HCT116 (cell line): ENCODE data around the gene SMIM32. TPM values are rescaled to one million over a fixed set of nuclear protein-coding genes. Genes with fewer than 3 reads are reported as not detected.

Source experiments
- ATAC-seq: fragments of 200-7000 bp; cut with Tn5 transposase; 2 replicates; pipeline ENCODE4 v1.9.1; 2020; ENCODE audit warnings: mild to moderate bottlenecking, moderate library complexity
- BruUV-seq: library from RNA; stranded (reverse); fragments of 400-500 nt; replicated peaks from 2 replicates; lab custom pipeline; 2021; lab: Mats Ljungman, UMichigan
- CTCF ChIA-PET: fragments of 300-600 bp; sonication (Branson Sonifier 250); formaldehyde crosslinking; loops from one replicate; lab custom pipeline; 2021; ENCODE audit warnings: antibody characterized with exemption; lab: Charles Lee
- POLR2A ChIA-PET: fragments of 300-600, 350-600 bp; sonication (Branson Sonifier 250); formaldehyde crosslinking; loops from one replicate; lab custom pipeline; 2021; ENCODE audit warnings: antibody characterized with exemption; lab: Charles Lee
- RAD21 ChIA-PET, 2 experiments: fragments of 300-600 bp; sonication (Branson Sonifier 250); formaldehyde crosslinking; loops; one replicate each; lab custom pipeline; 2023; ENCODE audit warnings: low total read pairs in 2 of 2; ENCODE audit not compliant: uncharacterized antibody in 2 of 2, unreplicated experiment in 2 of 2, low non-redundant PET in 1 of 2; lab: Charles Lee
- DNase-seq: peaks from one replicate; pipeline ENCODE4 v3.0.0-alpha.2; 2010; ENCODE audit warnings: low read depth, low spot score
- H2AFZ ChIP-seq: fragments of 200-600 bp; shearing (Covaris generic), sonication (generic); 2 replicates; pipeline ENCODE4 v1.6.1; 2017; ENCODE audit warnings: low read depth, mixed run types, mixed read lengths, antibody characterized with exemption, low read length; ENCODE audit not compliant: poor library complexity, severe bottlenecking
- H3K27ac ChIP-seq: 2 replicates; pipeline ENCODE4 v1.5.1; 2012; ENCODE audit warnings: low read depth, low read length
- H3K27me3 ChIP-seq: fragments of 200-600 bp; sonication (generic); 2 replicates; pipeline ENCODE4 v1.6.1; 2016; ENCODE audit warnings: mixed run types, low read length, mixed read lengths; ENCODE audit not compliant: insufficient read depth
- H3K36me3 ChIP-seq, 2 experiments: fragments of 200-500 bp in 1 of 2; fragments of 200-600 bp in 1 of 2; sonication (Bioruptor generic) in 1 of 2; sonication (generic) in 1 of 2; 2 replicates each; pipeline versions ENCODE4 v1.5.1 to v1.6.1; 2014 to 2016; ENCODE audit warnings: low read length in 2 of 2, inconsistent platforms in 1 of 2, mixed read lengths in 1 of 2, mixed run types in 1 of 2; ENCODE audit not compliant: insufficient read depth in 2 of 2, control insufficient read depth in 1 of 2
- H3K4me1 ChIP-seq, 2 experiments: fragments of 200-600 bp in 1 of 2; sonication (generic) in 1 of 2; 2 replicates each; pipeline versions ENCODE4 v1.5.1 to v1.6.1; 2012 to 2017; ENCODE audit warnings: low read length in 2 of 2, inconsistent platforms in 1 of 2, mild to moderate bottlenecking in 1 of 2, mixed read lengths in 1 of 2, mixed run types in 1 of 2, moderate library complexity in 1 of 2; ENCODE audit not compliant: insufficient read depth in 2 of 2, control insufficient read depth in 1 of 2
- H3K4me2 ChIP-seq: fragments of 200-600 bp; sonication (generic); 2 replicates; pipeline ENCODE4 v1.6.1; 2017; ENCODE audit warnings: mixed run types, low read length, mixed read lengths
- H3K4me3 ChIP-seq, 2 experiments: fragments of 200-600 bp in 1 of 2; sonication (generic) in 1 of 2; replicated peaks in 1 of 2; 2 replicates each; pipeline ENCODE4 v1.5.1; 2011 to 2016; ENCODE audit warnings: low read length in 2 of 2, control low read depth in 1 of 2, low read depth in 1 of 2, mild to moderate bottlenecking in 1 of 2, mixed read lengths in 1 of 2, mixed run types in 1 of 2
- H3K79me2 ChIP-seq: fragments of 200-600 bp; sonication (generic); 2 replicates; pipeline ENCODE4 v1.6.1; 2017; ENCODE audit warnings: mild to moderate bottlenecking, mixed run types, low read length, moderate library complexity, mixed read lengths; ENCODE audit not compliant: insufficient read depth
- H3K9ac ChIP-seq: fragments of 200-600 bp; sonication (generic); 2 replicates; pipeline ENCODE4 v1.6.1; 2016; ENCODE audit warnings: low read length, mixed read lengths
- H3K9me2 ChIP-seq: fragments of 200-600 bp; sonication (generic), shearing (Covaris generic); 2 replicates; pipeline ENCODE4 v1.6.1; 2017; ENCODE audit warnings: mixed run types, mild to moderate bottlenecking, moderate library complexity; ENCODE audit not compliant: insufficient read depth
- H3K9me3 ChIP-seq, 2 experiments: fragments of 200-500 bp in 1 of 2; fragments of 200-600 bp in 1 of 2; sonication (Bioruptor generic) in 1 of 2; sonication (generic) in 1 of 2; 2 replicates each; pipeline ENCODE4 v1.6.1; 2014 to 2017; ENCODE audit warnings: low read length in 2 of 2, mixed read lengths in 2 of 2, inconsistent platforms in 1 of 2, low read depth in 1 of 2, mild to moderate bottlenecking in 1 of 2, mixed run types in 1 of 2, moderate library complexity in 1 of 2; ENCODE audit not compliant: control insufficient read depth in 1 of 2, insufficient read depth in 1 of 2
- H4K20me1 ChIP-seq: fragments of 200-600 bp; sonication (generic), shearing (Covaris generic); 2 replicates; pipeline ENCODE4 v1.6.1; 2017; ENCODE audit warnings: mixed run types, mild to moderate bottlenecking, moderate library complexity; ENCODE audit not compliant: insufficient read depth
- CEBPB ChIP-seq: IDR thresholded peaks from 2 replicates; pipeline ENCODE4 v1.6.1; 2012; ENCODE audit warnings: low read depth
- EGR1 ChIP-seq: IDR thresholded peaks from 2 replicates; pipeline ENCODE4 v1.6.1; 2012; ENCODE audit warnings: low read depth
- EZH2 ChIP-seq: fragments of 200-600 bp; sonication (generic); IDR thresholded peaks from 2 replicates; pipeline ENCODE4 v1.6.1; 2017; ENCODE audit warnings: antibody characterized with exemption, mixed run types
- FOSL1 ChIP-seq: IDR thresholded peaks from 2 replicates; pipeline ENCODE4 v1.6.1; 2012; ENCODE audit warnings: low read depth
- JUND ChIP-seq: IDR thresholded peaks from 2 replicates; pipeline ENCODE4 v1.6.1; 2012
- POLR2AphosphoS5 ChIP-seq: IDR thresholded peaks from 2 replicates; pipeline ENCODE4 v1.6.1; 2011; ENCODE audit warnings: mild to moderate bottlenecking, low read depth, low read length, moderate library complexity
- RAD21 ChIP-seq: IDR thresholded peaks from 2 replicates; pipeline ENCODE4 v1.6.1; 2012; ENCODE audit warnings: low read depth, mild to moderate bottlenecking
- SIN3A ChIP-seq: IDR thresholded peaks from 2 replicates; pipeline ENCODE4 v1.6.1; 2012; ENCODE audit warnings: low read depth
- SRF ChIP-seq: IDR thresholded peaks from 2 replicates; pipeline ENCODE4 v1.6.1; 2012; ENCODE audit warnings: low read depth
- YY1 ChIP-seq: IDR thresholded peaks from 2 replicates; pipeline ENCODE4 v1.6.1; 2011; ENCODE audit warnings: low read length, low read depth, moderate library complexity, mild to moderate bottlenecking; ENCODE audit not compliant: insufficient replicate concordance; ENCODE audit errors: extremely low read depth
- ZFX ChIP-seq: fragments of 450-650 bp; IDR thresholded peaks from 2 replicates; pipeline ENCODE4 v1.6.1; 2017
- ZNF274 ChIP-seq: fragments of 200-500 bp; sonication (Bioruptor generic); IDR thresholded peaks from 2 replicates; pipeline ENCODE4 v1.6.1; 2014; ENCODE audit warnings: mild to moderate bottlenecking, low read depth, low read length, inconsistent platforms
- intact Hi-C: fragments of 100-400 bp; cut with micrococcal nuclease; formaldehyde crosslinking; loops from 2 replicates; pipeline ENCODE4 v1.10.0; 2022
- total RNA-seq: library from RNA; stranded (reverse); gene quantifications from one replicate; pipeline ENCODE4 v1.2.1, GENCODE V29; 2021; ENCODE audit not compliant: unreplicated experiment
- TF ChIP-seq, protein P1 (sequence below): IDR thresholded peaks from 2 replicates; pipeline ENCODE4 v1.6.1; 2011; ENCODE audit warnings: mild to moderate bottlenecking, low read length, moderate library complexity; ENCODE audit not compliant: insufficient replicate concordance; ENCODE audit errors: extremely low read depth
- TF ChIP-seq, protein P2 (sequence below): IDR thresholded peaks from 2 replicates; pipeline ENCODE4 v1.6.1; 2012
- TF ChIP-seq, protein P3 (sequence below): IDR thresholded peaks from 2 replicates; pipeline ENCODE4 v1.6.1; 2012

The SMIM32 gene
- total RNA-seq, 1 experiment from 2014 or later = not detected

DNA sequence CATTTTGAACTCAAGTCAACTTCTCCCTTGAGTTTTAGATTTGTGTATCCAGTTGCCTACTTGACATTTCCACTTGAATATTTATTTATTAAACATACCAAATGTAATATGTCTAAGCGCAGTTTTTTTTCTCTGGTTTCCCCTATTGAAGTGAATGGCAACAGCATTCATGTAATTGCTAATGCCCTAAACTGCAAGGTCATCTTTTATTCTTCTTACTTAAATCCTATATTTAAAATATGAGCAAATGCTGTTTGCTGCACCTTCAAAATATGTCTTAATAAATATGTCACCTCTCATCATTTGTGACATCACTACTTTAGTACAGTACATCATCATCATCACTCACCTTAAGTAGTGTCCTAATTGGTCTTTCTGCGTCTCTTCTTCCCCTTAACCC, 37.9 kb downstream of the SMIM32 start:
- intact Hi-C loops = no loop called here
- Histone ChIP-seq H2AFZ (no peak overlapping the region), H3K27ac (no peak overlapping the region), H4K20me1 (peaks cover 20% of the 10 kb centered on the region; the same call in 1 of the 2 replicates), H3K9me2 (no peaks in the 10 kb centered on the region), H3K9me3 (no peaks in the 10 kb centered on the region), H3K4me2 (no peak overlapping the region)
- RAD21 ChIA-PET = no interaction called here
- CTCF ChIA-PET = no interaction called here
- no peak for ATAC-seq
- POLR2A ChIA-PET = no interaction called here
- no peak for TF ChIP-seq EGR1
- TF ChIP-seq, protein P1, sequence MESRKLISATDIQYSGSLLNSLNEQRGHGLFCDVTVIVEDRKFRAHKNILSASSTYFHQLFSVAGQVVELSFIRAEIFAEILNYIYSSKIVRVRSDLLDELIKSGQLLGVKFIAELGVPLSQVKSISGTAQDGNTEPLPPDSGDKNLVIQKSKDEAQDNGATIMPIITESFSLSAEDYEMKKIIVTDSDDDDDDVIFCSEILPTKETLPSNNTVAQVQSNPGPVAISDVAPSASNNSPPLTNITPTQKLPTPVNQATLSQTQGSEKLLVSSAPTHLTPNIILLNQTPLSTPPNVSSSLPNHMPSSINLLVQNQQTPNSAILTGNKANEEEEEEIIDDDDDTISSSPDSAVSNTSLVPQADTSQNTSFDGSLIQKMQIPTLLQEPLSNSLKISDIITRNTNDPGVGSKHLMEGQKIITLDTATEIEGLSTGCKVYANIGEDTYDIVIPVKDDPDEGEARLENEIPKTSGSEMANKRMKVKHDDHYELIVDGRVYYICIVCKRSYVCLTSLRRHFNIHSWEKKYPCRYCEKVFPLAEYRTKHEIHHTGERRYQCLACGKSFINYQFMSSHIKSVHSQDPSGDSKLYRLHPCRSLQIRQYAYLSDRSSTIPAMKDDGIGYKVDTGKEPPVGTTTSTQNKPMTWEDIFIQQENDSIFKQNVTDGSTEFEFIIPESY = no peak
- no peak for TF ChIP-seq YY1
- no peak for TF ChIP-seq JUND
- TF ChIP-seq, protein P2, sequence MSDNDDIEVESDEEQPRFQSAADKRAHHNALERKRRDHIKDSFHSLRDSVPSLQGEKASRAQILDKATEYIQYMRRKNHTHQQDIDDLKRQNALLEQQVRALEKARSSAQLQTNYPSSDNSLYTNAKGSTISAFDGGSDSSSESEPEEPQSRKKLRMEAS = no peak
- TF ChIP-seq, protein P3, sequence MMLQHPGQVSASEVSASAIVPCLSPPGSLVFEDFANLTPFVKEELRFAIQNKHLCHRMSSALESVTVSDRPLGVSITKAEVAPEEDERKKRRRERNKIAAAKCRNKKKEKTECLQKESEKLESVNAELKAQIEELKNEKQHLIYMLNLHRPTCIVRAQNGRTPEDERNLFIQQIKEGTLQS = no peak
- TF ChIP-seq SRF = no peak
- TF ChIP-seq ZFX = no peak
- TF ChIP-seq RAD21 = no peak
- no peak for TF ChIP-seq CEBPB
- no peak for TF ChIP-seq FOSL1
- no peak for TF ChIP-seq ZNF274
- no peak for TF ChIP-seq EZH2
- no peak for TF ChIP-seq SIN3A
- TF ChIP-seq POLR2AphosphoS5 = no peak
- TF ChIP-seq, all 23 proteins: peak for 0
- no peak overlapping the region for H3K4me3 ChIP-seq
- H3K27me3 ChIP-seq = no peaks in the 10 kb centered on the region
- peaks cover 11 to 13% of the 10 kb centered on the region in 2 experiments; a peak in 2 of 4 replicates for H3K36me3 ChIP-seq
- no peaks in the 10 kb centered on the region for H3K4me1 ChIP-seq
- DNase-seq = no peak
- BruUV-seq = no TSS peak
- no peak overlapping the region for H3K9ac ChIP-seq
- peaks cover 97% of the 10 kb centered on the region for H3K79me2 ChIP-seq
